GM12874 (cell line): ENCODE results near the gene ABCA6.

Source experiments
- CTCF ChIP-seq: IDR thresholded peaks from 2 replicates; pipeline ENCODE4 v1.5.1; 2011; ENCODE audit warnings: low read depth, mild to moderate bottlenecking, control low read depth, low read length, moderate library complexity; ENCODE audit not compliant: insufficient read depth

The ABCA6 gene

DNA sequence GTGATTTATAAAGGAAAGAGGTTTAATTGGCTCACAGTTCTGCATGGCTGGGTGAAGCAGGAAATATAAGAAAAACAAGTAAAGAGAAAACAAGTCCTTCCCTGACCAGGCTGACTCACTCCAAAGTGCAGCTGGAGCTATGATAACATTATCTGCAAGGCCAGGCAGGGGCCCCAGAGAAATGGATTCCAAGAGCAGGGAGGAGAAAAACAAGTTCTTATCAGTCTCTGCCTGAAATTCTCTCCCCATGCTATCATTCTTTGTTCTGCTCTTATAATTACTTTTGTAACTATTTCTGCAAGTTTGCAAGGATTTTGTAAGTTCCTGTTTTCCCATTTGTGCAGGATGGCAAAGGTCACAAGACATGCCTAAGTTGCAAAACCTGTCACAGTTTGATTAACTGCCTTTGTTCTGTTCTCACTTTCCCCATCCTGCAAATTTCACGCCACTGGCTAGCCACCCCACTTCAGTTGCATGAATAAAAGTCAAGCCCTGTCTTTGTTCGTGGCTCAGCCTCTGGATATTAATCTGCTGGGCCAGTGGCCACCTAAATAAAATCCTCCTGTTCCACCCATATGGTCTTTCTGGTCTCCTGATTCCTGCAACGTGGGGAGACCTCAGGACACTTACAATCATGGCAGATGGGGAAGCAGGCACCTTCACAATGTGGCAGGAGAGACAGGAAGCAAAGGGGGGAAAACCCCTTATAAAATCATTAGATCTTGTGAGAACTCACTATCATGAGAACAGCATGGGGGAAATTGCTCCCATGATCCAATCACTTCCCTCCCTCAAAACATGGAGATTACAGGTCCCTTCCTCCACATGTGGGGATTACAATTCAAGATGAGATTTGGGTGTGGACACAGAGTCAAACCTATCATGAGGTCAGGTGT lies 94.1 kb downstream of the ABCA6 start:
- TF ChIP-seq CTCF = no peak

DNA sequence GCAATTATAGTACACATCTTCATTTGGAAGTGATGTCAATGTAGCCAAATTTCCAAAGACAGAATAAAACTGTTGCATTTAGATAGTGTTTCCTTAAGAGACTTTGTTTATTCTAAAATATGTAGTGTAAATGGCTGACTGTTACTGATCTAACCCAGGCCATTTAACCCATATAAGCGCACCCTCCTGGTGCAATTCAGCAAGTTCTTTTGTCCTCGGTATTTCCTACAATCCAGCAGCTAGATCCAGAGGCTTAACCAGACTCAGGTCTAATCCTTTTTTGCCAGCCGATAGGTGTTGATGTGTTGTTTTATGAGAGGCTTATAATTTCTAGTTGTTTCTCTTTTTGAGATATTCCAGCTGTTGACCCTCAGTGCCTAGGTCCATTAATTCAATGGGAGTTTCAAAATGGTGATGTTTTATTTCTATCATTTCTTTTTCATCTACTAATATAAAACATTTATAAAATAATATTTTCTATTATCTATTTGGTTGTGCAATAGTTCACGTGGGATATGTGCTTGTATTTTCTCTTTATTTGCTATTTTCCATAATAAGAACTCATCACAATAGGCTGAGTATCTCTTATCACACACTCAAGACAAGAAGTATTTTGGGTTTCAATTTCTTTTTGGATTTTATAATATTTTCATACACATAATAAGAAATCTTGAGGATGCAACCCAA lies 95.4 kb downstream of the ABCA6 start:
- no peak for TF ChIP-seq CTCF

GRCh38 chr17:69045646-69046045 lies 96.0 kb downstream of the ABCA6 start:
- no peak for TF ChIP-seq CTCF

DNA sequence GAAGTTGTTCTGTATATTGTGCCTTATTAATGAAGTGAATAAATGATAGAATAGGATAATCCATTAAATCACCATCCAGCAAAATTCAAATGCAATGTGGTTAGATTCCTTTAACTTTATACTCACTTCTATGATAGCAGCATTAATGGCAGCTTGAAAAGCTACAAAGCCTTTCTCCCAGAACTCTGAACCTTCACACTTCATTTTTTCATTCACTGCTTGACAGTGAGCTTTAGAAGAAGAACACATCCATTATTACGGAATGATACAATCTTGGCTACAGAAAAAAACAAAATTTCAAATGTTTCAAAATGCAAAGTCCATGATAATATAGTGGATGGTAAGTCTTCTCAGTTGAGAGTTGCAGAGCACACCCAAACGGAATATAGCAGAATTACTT lies 97.3 kb downstream of the ABCA6 start:
- no peak for TF ChIP-seq CTCF

DNA sequence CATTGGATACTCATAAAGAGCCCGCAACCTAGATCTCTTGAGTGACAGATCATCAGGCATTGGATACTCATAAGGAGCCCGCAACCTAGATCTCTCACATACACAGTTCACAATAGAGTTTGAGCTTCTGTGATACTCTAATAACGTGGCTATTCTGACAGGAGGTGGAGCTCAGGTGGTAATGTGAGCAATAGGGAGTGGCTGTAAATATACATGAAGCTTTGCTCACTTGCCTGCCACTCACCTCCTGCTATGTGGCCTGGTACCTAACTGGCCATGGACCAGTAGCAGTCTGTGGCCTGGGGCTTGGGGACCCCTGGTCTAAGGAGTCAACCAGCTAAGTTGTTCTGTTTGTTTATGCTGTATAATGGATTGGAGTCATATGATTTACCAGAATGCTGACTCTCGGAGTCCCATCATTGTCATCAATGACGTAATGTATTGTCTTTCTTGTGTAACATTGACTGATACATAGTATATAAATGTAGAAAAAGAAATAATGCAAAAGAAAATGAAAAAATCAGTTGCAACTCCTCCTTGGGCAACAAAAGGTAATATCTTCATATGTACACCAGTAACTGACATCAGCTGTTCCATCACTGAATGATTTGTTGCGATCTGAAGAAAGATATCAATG lies 98.5 kb downstream of the ABCA6 start:
- TF ChIP-seq CTCF = no peak

- no peak for TF ChIP-seq CTCF
These were observed 99.4 kb downstream of the ABCA6 start for GRCh38 chr17:69042308-69042707.

DNA sequence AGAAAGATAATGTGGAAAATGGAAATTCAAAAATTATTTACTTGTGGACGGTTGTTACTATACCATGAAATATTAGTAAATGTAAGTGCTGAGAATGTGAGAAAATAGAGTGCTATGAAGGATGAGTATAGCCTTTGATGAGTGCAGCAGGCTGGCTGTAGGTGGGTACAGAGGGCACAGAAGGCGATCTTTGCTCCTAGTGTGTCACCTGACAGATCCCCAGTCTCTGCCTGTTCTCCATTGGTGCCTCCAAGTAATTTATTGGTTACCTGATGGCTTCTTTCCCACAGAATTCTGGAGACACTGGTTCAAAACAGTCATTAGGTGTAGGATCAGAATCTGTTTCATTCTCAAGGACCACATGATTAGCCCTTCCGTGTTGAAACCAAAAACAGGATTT lies 109.9 kb downstream of the ABCA6 start:
- TF ChIP-seq CTCF = no peak
